ENCODE data around the gene FXN.
"Not testable (repeated sequence)": the region's sequence is repeated elsewhere in the genome, so short reads cannot be mapped to it uniquely, and the experiment has no call there.

FXN gene

GRCh38 chr9:69065660-69066059 lies 30.1 kb downstream of the FXN start:
- DNase-seq (ENCODE audit: extremely low read depth in 1 of 2, low read depth in 1 of 2) = no peak

GRCh38 chr9:69066955-69067354 lies 31.4 kb downstream of the FXN start:
- no peak for DNase-seq (ENCODE audit: extremely low read depth in 1 of 2, low read depth in 1 of 2)

GRCh38 chr9:69070201-69070600 lies 34.6 kb downstream of the FXN start:
- DNase-seq (ENCODE audit: extremely low read depth in 1 of 2, low read depth in 1 of 2) = no peak

GRCh38 chr9:69071059-69071458 lies 35.5 kb downstream of the FXN start:
- DNase-seq (ENCODE audit: extremely low read depth in 1 of 2, low read depth in 1 of 2) = no peak

GRCh38 chr9:69073103-69073502 lies 37.6 kb downstream of the FXN start:
- no peak for DNase-seq (ENCODE audit: extremely low read depth in 1 of 2, low read depth in 1 of 2)

- DNase-seq (ENCODE audit: extremely low read depth in 1 of 2, low read depth in 1 of 2) = no peak
Observed at GRCh38 chr9:69074801-69075200, 39.2 kb downstream of the FXN start.

- DNase-seq (ENCODE audit: extremely low read depth in 1 of 2, low read depth in 1 of 2) = no peak
Observed at GRCh38 chr9:69076550-69076949, 41.0 kb downstream of the FXN start.

- DNase-seq (ENCODE audit: extremely low read depth in 1 of 2, low read depth in 1 of 2) = no peak
Observed at GRCh38 chr9:69078069-69078468, 42.5 kb downstream of the FXN start.

- DNase-seq (ENCODE audit: extremely low read depth in 1 of 2, low read depth in 1 of 2) = no peak
Observed at GRCh38 chr9:69078581-69078980, 43.0 kb downstream of the FXN start.

- DNase-seq (ENCODE audit: extremely low read depth in 1 of 2, low read depth in 1 of 2) = no peak
Observed at GRCh38 chr9:69079186-69079585, 43.6 kb downstream of the FXN start.

GRCh38 chr9:69081261-69081660 lies 45.7 kb downstream of the FXN start:
- DNase-seq (ENCODE audit: extremely low read depth in 1 of 2, low read depth in 1 of 2) = no peak

GRCh38 chr9:69083321-69083720 lies 47.8 kb downstream of the FXN start:
- no peak for DNase-seq (ENCODE audit: extremely low read depth in 1 of 2, low read depth in 1 of 2)

- no peak for DNase-seq (ENCODE audit: extremely low read depth in 1 of 2, low read depth in 1 of 2)
Observed at GRCh38 chr9:69085569-69086283, 50.2 kb downstream of the FXN start.

GRCh38 chr9:69086312-69086711 lies 50.8 kb downstream of the FXN start:
- DNase-seq (ENCODE audit: extremely low read depth in 1 of 2, low read depth in 1 of 2) = no peak

- DNase-seq (ENCODE audit: extremely low read depth in 1 of 2, low read depth in 1 of 2) = no peak
Observed at GRCh38 chr9:69086769-69087168, 51.2 kb downstream of the FXN start.

GRCh38 chr9:69089082-69089481 lies 53.5 kb downstream of the FXN start:
- no peak for DNase-seq (ENCODE audit: extremely low read depth in 1 of 2, low read depth in 1 of 2)

- DNase-seq (ENCODE audit: extremely low read depth in 1 of 2, low read depth in 1 of 2) = no peak
Observed at GRCh38 chr9:69089491-69089890, 53.9 kb downstream of the FXN start.

GRCh38 chr9:69090140-69090750 lies 54.7 kb downstream of the FXN start:
- DNase-seq (ENCODE audit: extremely low read depth in 1 of 2, low read depth in 1 of 2) = no peak

GRCh38 chr9:69090946-69091345 lies 55.4 kb downstream of the FXN start:
- DNase-seq (ENCODE audit: extremely low read depth in 1 of 2, low read depth in 1 of 2) = no peak

GRCh38 chr9:69093471-69094103 lies 58.0 kb downstream of the FXN start:
- no peak for DNase-seq (ENCODE audit: extremely low read depth in 1 of 2, low read depth in 1 of 2)

- not testable (repeated sequence) for DNase-seq (ENCODE audit: extremely low read depth in 1 of 2, low read depth in 1 of 2)
Observed at GRCh38 chr9:69094361-69095135, 59.0 kb downstream of the FXN start.

GRCh38 chr9:69097064-69097463 lies 61.5 kb downstream of the FXN start:
- DNase-seq (ENCODE audit: extremely low read depth in 1 of 2, low read depth in 1 of 2) = no peak
